OCI-LY1 (cell line): Measurements from ENCODE around the gene BAIAP2.

Experiments used
- EZH2 ChIP-seq: fragments of 200-600 bp; sonication (generic), shearing (Covaris generic); IDR thresholded peaks from 2 replicates; pipeline ENCODE4 v1.8.0; 2017; ENCODE audit warnings: borderline replicate concordance, mixed run types, mild to moderate bottlenecking, antibody characterized with exemption, low read length, moderate library complexity, mixed read lengths
- TF ChIP-seq, protein P1 (sequence below): fragments of 200-600 bp; sonication (generic), shearing (Covaris generic); IDR thresholded peaks from 2 replicates; pipeline ENCODE4 v1.5.1; 2017; ENCODE audit warnings: mild to moderate bottlenecking, antibody characterized with exemption, low read length, moderate library complexity, mixed read lengths

DNA sequence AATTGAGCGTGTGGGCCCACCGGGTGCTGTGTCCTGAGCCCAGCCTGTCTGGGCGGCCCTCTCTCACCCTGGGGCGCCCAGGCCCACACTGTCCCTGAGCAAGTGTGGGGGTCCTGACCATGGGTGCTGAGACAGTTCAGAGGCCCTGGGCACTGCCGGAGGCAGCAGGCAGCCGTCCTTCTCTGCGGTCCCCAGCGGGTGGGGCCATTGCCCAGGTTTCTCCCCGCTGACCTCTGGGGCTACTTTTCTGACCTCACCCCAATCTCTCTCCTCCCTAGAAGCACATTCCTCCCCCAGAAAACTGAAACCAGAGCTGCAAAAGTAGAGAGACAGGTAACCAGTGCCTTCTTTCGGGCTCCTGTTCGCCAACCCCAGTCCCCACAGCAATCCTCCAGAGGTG is 94.3 kb downstream of the BAIAP2 start:
- TF ChIP-seq, protein P1, sequence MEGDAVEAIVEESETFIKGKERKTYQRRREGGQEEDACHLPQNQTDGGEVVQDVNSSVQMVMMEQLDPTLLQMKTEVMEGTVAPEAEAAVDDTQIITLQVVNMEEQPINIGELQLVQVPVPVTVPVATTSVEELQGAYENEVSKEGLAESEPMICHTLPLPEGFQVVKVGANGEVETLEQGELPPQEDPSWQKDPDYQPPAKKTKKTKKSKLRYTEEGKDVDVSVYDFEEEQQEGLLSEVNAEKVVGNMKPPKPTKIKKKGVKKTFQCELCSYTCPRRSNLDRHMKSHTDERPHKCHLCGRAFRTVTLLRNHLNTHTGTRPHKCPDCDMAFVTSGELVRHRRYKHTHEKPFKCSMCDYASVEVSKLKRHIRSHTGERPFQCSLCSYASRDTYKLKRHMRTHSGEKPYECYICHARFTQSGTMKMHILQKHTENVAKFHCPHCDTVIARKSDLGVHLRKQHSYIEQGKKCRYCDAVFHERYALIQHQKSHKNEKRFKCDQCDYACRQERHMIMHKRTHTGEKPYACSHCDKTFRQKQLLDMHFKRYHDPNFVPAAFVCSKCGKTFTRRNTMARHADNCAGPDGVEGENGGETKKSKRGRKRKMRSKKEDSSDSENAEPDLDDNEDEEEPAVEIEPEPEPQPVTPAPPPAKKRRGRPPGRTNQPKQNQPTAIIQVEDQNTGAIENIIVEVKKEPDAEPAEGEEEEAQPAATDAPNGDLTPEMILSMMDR, result no peak
- TF ChIP-seq EZH2, result no peak
